ENCODE results near the gene FBXO42.

- TF ChIP-seq CTCF (conservative IDR thresholded peaks at IDR 0.05) (no peak), EZH2 (IDR thresholded peaks at IDR 0.05; ENCODE audit: low read depth) (no peak)
These were observed 76.7 kb downstream of the FBXO42 start for GRCh38 chr1:16275591-16275990.

Data from PC-9 (cell line).